HepG2 (cell line): Measurements from ENCODE around the gene TMEM53. TPM values are rescaled to one million over a fixed set of nuclear protein-coding genes. Genes with fewer than 3 reads are reported as not detected.

ENCODE experiments used
- AHR ChIP-seq: IDR thresholded peaks from 2 replicates; pipeline ENCODE4 v1.6.1; 2018; ENCODE audit warnings: missing genetic modification reagents, missing compliant biosample characterization
- ARNT ChIP-seq: fragments of 450-650 bp; IDR thresholded peaks from 2 replicates; pipeline ENCODE4 v1.6.1; 2017
- ATF5 ChIP-seq: sonication (generic); formaldehyde crosslinking; IDR thresholded peaks from 2 replicates; pipeline ENCODE4 v1.4.0; 2020; ENCODE audit warnings: mild to moderate bottlenecking, low read depth, missing genetic modification reagents
- BORCS8-MEF2B ChIP-seq: sonication (generic); formaldehyde crosslinking; IDR thresholded peaks from 2 replicates; pipeline ENCODE4 v1.8.0; 2022; ENCODE audit warnings: mild to moderate bottlenecking, missing genetic modification reagents
- DBP ChIP-seq: sonication (generic); formaldehyde crosslinking; IDR thresholded peaks from 2 replicates; pipeline ENCODE4 v1.4.0; 2020; ENCODE audit warnings: missing genetic modification reagents; ENCODE audit errors: not compliant biosample characterization
- ELF3 ChIP-seq: IDR thresholded peaks from 2 replicates; pipeline ENCODE4 v1.6.1; 2016; ENCODE audit warnings: missing genetic modification reagents, missing compliant biosample characterization
- EP300 ChIP-seq, 3 experiments: sonication (generic) in 1 of 3; formaldehyde crosslinking in 1 of 3; IDR thresholded peaks; 2 replicates each; pipeline versions ENCODE4 v1.5.1 to v1.6.1; 2011 to 2020; ENCODE audit warnings: low read depth in 2 of 3, low read length in 2 of 3, borderline replicate concordance in 1 of 3, improper control_type of control experiment in 1 of 3, mild to moderate bottlenecking in 1 of 3, missing genetic modification reagents in 1 of 3, moderate library complexity in 1 of 3
- HNF4A ChIP-seq: sonication (generic); formaldehyde crosslinking; IDR thresholded peaks from 2 replicates; pipeline ENCODE4 v1.4.0; 2020; ENCODE audit warnings: missing genetic modification reagents
- NFIC ChIP-seq: IDR thresholded peaks from 2 replicates; pipeline ENCODE4 v1.6.1; 2012; ENCODE audit warnings: mild to moderate bottlenecking, low read length, inconsistent platforms
- NPAS2 ChIP-seq: sonication (generic); formaldehyde crosslinking; IDR thresholded peaks from 2 replicates; pipeline ENCODE4 v1.8.0; 2022; ENCODE audit warnings: mild to moderate bottlenecking, missing genetic modification reagents, borderline replicate concordance
- NR2F1 ChIP-seq, 2 experiments: fragments of 450-650 bp in 1 of 2; formaldehyde crosslinking in 1 of 2; IDR thresholded peaks; 2 replicates each; pipeline versions ENCODE4 v1.5.0 to v1.6.1; 2016 to 2020; ENCODE audit warnings: mild to moderate bottlenecking in 1 of 2, missing compliant biosample characterization in 1 of 2, missing genetic modification reagents in 1 of 2, moderate library complexity in 1 of 2
- PAX8 ChIP-seq: sonication (generic); formaldehyde crosslinking; IDR thresholded peaks from 2 replicates; pipeline ENCODE4 v1.8.0; 2022; ENCODE audit warnings: mild to moderate bottlenecking, missing genetic modification reagents, borderline replicate concordance
- PPARG ChIP-seq: conservative IDR thresholded peaks from 2 replicates; pipeline ENCODE4 v1.6.1; 2016; ENCODE audit warnings: missing biosample characterization, missing genetic modification reagents
- SALL1 ChIP-seq: sonication (generic); formaldehyde crosslinking; IDR thresholded peaks from 2 replicates; pipeline ENCODE4 v1.8.0; 2022; ENCODE audit warnings: mild to moderate bottlenecking, missing genetic modification reagents
- SMC3 ChIP-seq: IDR thresholded peaks from 2 replicates; pipeline ENCODE4 v1.6.1; 2011; ENCODE audit warnings: low read length, improper control_type of control experiment
- TBX2 ChIP-seq: sonication (generic); formaldehyde crosslinking; IDR thresholded peaks from 2 replicates; pipeline ENCODE4 v1.5.0; 2020; ENCODE audit warnings: missing genetic modification reagents, mild to moderate bottlenecking, borderline replicate concordance
- THAP11 ChIP-seq: IDR thresholded peaks from 2 replicates; pipeline ENCODE4 v1.6.1; 2016; ENCODE audit warnings: missing biosample characterization, missing genetic modification reagents
- ZBTB10 ChIP-seq: sonication (generic); formaldehyde crosslinking; IDR thresholded peaks from 2 replicates; pipeline ENCODE4 v1.4.0; 2020; ENCODE audit warnings: missing genetic modification reagents, borderline replicate concordance
- ZFX ChIP-seq: sonication (generic); formaldehyde crosslinking; IDR thresholded peaks from 2 replicates; pipeline ENCODE4 v1.4.0; 2020; ENCODE audit warnings: mild to moderate bottlenecking, low read depth, missing genetic modification reagents, moderate library complexity
- ZNF12 ChIP-seq: sonication (generic); formaldehyde crosslinking; IDR thresholded peaks from 2 replicates; pipeline ENCODE4 v1.5.0; 2020; ENCODE audit warnings: missing genetic modification reagents
- ZNF350 ChIP-seq: sonication (generic); formaldehyde crosslinking; IDR thresholded peaks from 2 replicates; pipeline ENCODE4 v1.4.0; 2020; ENCODE audit warnings: mild to moderate bottlenecking, low read depth, missing genetic modification reagents, borderline replicate concordance
- ZNF678 ChIP-seq: sonication (generic); formaldehyde crosslinking; IDR thresholded peaks from 2 replicates; pipeline ENCODE4 v1.4.0; 2020; ENCODE audit warnings: mild to moderate bottlenecking, missing genetic modification reagents
- ZNF724P ChIP-seq: sonication (generic); formaldehyde crosslinking; IDR thresholded peaks from 2 replicates; pipeline ENCODE4 v1.8.0; 2022; ENCODE audit warnings: missing genetic modification reagents, borderline replicate concordance
- polyA plus RNA-seq, 8 experiments: library from polyadenylated mRNA; depleted of rRNA in 3 of 8; stranded (reverse) in 7 of 8; unstranded in 1 of 8; fragments of >200 nt; fragmentation: Illumina TruSeq in 4 of 8; extraction: Trizol in 4 of 8; gene quantifications; 2 replicates each; pipeline versions ENCODE4 v1.2.1 to v1.2.3, GENCODE V29; 2011 to 2016; ENCODE audit warnings: low read depth in 4 of 8, missing spikeins in 1 of 8, mixed read lengths in 1 of 8; ENCODE audit not compliant: insufficient read depth in 1 of 8
- total RNA-seq, 5 experiments: library from RNA; depleted of rRNA; stranded (reverse); fragments of >200 nt; fragmentation: Illumina TruSeq; extraction: Trizol; gene quantifications; 2 replicates each; pipeline ENCODE4 v1.2.3, GENCODE V29; 2016; ENCODE audit warnings: low read depth in 1 of 5

Gene TMEM53
- total and polyA plus RNA-seq, 2 of the 13 experiments (the other 11 are each of a cell fraction or from before 2014, with no cell fraction given): 12.6 to 20.2 TPM

- TF ChIP-seq EP300 (IDR thresholded peaks at IDR 0.05; ENCODE audit: low read depth in 2 of 2, low read length in 2 of 2) (peak in 1 of 2 experiments; percentile 33; a peak in 1 of 4 replicates), EP300 (CRISPR knock-in tag; IDR thresholded peaks at IDR 0.05; ENCODE audit: borderline replicate concordance) (no peak), THAP11 (peak; percentile 78), ELF3 (CRISPR knock-in tag) (peak; percentile 80), ZNF724P (CRISPR knock-in tag) (peak; percentile 50; the same call in 1 of the 2 replicates), AHR (no peak), ZFX (CRISPR knock-in tag) (peak; percentile 54), SALL1 (CRISPR knock-in tag) (peak; percentile 63), HNF4A (peak; percentile 67), ZNF350 (CRISPR knock-in tag) (peak; percentile 67; the same call in 1 of the 2 replicates), NR2F1 (CRISPR knock-in tag; IDR thresholded peaks at IDR 0.05) (peak in 1 of 2 experiments; percentile 51; a peak in 1 of 4 replicates), ARNT (no peak), NFIC (no peak), DBP (CRISPR knock-in tag) (no peak), NPAS2 (no peak), SMC3 (no peak), BORCS8-MEF2B (CRISPR knock-in tag) (peak; percentile 8; the same call in 1 of the 2 replicates), PPARG (CRISPR knock-in tag) (0 out of 2 replicates have a peak, but pooled peaks have one; percentile 59), ATF5 (CRISPR knock-in tag) (no peak), PAX8 (CRISPR knock-in tag) (0 out of 2 replicates have a peak, but pooled peaks have one; percentile 52), TBX2 (CRISPR knock-in tag) (peak; percentile 60; the same call in 1 of the 2 replicates), ZNF678 (CRISPR knock-in tag) (0 out of 2 replicates have a peak, but pooled peaks have one; percentile 63), ZNF12 (CRISPR knock-in tag) (0 out of 2 replicates have a peak, but pooled peaks have one; percentile 25), ZBTB10 (CRISPR knock-in tag) (no peak)
Observed at GRCh38 chr1:44631647-44632539, 42.4 kb downstream of the TMEM53 start (continued).
